PC-9 (cell line): ENCODE results near the gene LIN37. TPM values are rescaled to one million over a fixed set of nuclear protein-coding genes. Genes with fewer than 3 reads are reported as not detected.

ENCODE experiments used
- BruUV-seq: library from RNA; stranded (reverse); fragments of 400-500 nt; replicated peaks from 2 replicates; lab custom pipeline; 2021; lab: Mats Ljungman, UMichigan
- CTCF ChIA-PET: fragments of 300-600 bp; sonication (Branson Sonifier 250); formaldehyde crosslinking; loops from one replicate; lab custom pipeline; 2022; ENCODE audit warnings: antibody characterized with exemption; lab: Charles Lee
- POLR2A ChIA-PET: fragments of 300-600 bp; sonication (Branson Sonifier 250); formaldehyde crosslinking; loops from one replicate; lab custom pipeline; 2022; ENCODE audit warnings: antibody characterized with exemption; ENCODE audit not compliant: unreplicated experiment; lab: Charles Lee
- DNase-seq, 2 experiments: peaks; one replicate each; pipeline versions ENCODE4 v3.0.0 to v3.0.0-alpha.2; 2015 to 2022; ENCODE audit warnings: mixed read lengths in 1 of 2
- H2AFZ ChIP-seq: fragments of 200-600 bp; sonication (generic); 2 replicates; pipeline ENCODE4 v1.8.1; 2017; ENCODE audit warnings: antibody characterized with exemption
- H3F3A ChIP-seq: fragments of 200-600 bp; sonication (generic); 2 replicates; pipeline ENCODE4 v1.8.1; 2017; ENCODE audit warnings: antibody characterized with exemption, mild to moderate bottlenecking, low read depth; ENCODE audit not compliant: insufficient read depth
- H3K27ac ChIP-seq: fragments of 200-600 bp; sonication (generic); 2 replicates; pipeline ENCODE4 v1.6.1; 2016; ENCODE audit warnings: mixed run types
- H3K27me3 ChIP-seq: fragments of 200-600 bp; sonication (generic); 2 replicates; pipeline ENCODE4 v1.6.1; 2016; ENCODE audit warnings: low read depth, mixed run types; ENCODE audit not compliant: insufficient read depth
- H3K36me3 ChIP-seq: fragments of 200-600 bp; sonication (generic); 2 replicates; pipeline ENCODE4 v1.6.1; 2016; ENCODE audit warnings: low read depth, mixed run types
- H3K4me1 ChIP-seq: fragments of 200-600 bp; sonication (generic); replicated peaks from 2 replicates; pipeline ENCODE4 v1.6.1; 2016; ENCODE audit warnings: mixed run types; ENCODE audit not compliant: insufficient read depth
- H3K4me2 ChIP-seq: fragments of 200-600 bp; sonication (generic); 2 replicates; pipeline ENCODE4 v1.6.1; 2017; ENCODE audit warnings: mixed run types
- H3K4me3 ChIP-seq: fragments of 200-600 bp; sonication (generic); 2 replicates; pipeline ENCODE4 v1.6.1; 2016; ENCODE audit warnings: mixed run types
- H3K79me2 ChIP-seq: fragments of 200-600 bp; sonication (generic); 2 replicates; pipeline ENCODE4 v1.6.1; 2017; ENCODE audit warnings: low read depth, mixed run types
- H3K9me2 ChIP-seq: fragments of 200-600 bp; sonication (generic); 2 replicates; pipeline ENCODE4 v1.8.1; 2017; ENCODE audit warnings: mild to moderate bottlenecking; ENCODE audit not compliant: insufficient read depth
- H3K9me3 ChIP-seq: fragments of 200-600 bp; sonication (generic); 2 replicates; pipeline ENCODE4 v1.8.1; 2016; ENCODE audit warnings: low read depth; ENCODE audit not compliant: insufficient read depth
- H4K20me1 ChIP-seq: fragments of 200-600 bp; sonication (generic); 2 replicates; pipeline ENCODE4 v1.8.1; 2017; ENCODE audit not compliant: insufficient read depth
- EZH2 ChIP-seq: fragments of 200-600 bp; sonication (generic); IDR thresholded peaks from 2 replicates; pipeline ENCODE4 v1.8.0; 2017; ENCODE audit warnings: antibody characterized with exemption, low read depth
- intact Hi-C: fragments of 100-400 bp; cut with micrococcal nuclease; formaldehyde crosslinking; loops from one replicate; pipeline ENCODE4 v1.10.0; 2022; ENCODE audit not compliant: unreplicated experiment
- total RNA-seq: library from RNA; stranded (reverse); gene quantifications from 2 replicates; pipeline ENCODE4 v1.2.3, GENCODE V29; 2021
- TF ChIP-seq, protein P1 (sequence below): fragments of 200-600 bp; sonication (generic); conservative IDR thresholded peaks from 2 replicates; pipeline ENCODE4 v1.6.1; 2017; ENCODE audit warnings: mixed run types, antibody characterized with exemption, mild to moderate bottlenecking, moderate library complexity

The LIN37 gene
- total RNA-seq, 1 experiment from 2014 or later: 17.0 TPM

DNA sequence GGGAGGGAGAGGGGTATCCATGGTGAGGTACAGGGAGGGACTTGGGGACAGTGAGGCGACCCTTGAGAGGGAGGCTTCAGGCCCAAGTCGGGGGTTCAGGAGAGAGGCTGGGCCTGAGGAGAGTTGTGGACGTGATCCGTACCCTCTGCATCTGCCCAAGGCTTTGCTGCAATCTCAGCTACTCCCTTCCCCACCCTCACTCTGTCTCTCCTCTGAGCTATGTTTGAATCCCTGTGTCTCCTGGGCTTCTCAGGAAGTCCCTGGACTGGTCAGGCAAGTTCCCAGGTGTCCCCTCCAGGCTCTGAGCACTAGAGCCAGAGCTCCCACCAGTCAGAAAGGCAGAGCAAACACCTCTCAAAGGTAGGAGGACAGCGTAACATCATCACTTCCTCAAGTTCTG lies 1.8 kb downstream of the LIN37 start:
- Histone ChIP-seq H3F3A (peaks cover 14% of the 10 kb centered on the region), H3K79me2 (peaks cover 29% of the 10 kb centered on the region), H3K27me3 (no peaks in the 10 kb centered on the region), H3K36me3 (no peaks in the 10 kb centered on the region), H3K4me3 (peak overlapping the region; percentile 24; the same call in 1 of the 2 replicates), H3K9me2 (no peaks in the 10 kb centered on the region), H3K4me1 (peaks cover 31% of the 10 kb centered on the region), H3K27ac (no peak overlapping the region), H4K20me1 (no peaks in the 10 kb centered on the region), H3K4me2 (peak overlapping the region; percentile 79), H2AFZ (no peak overlapping the region), H3K9me3 (no peaks in the 10 kb centered on the region)
- ChIA-PET CTCF (interaction anchor here (0.5 kb wide), 1 partner anchor 34 kb away, joined by 7 read pairs; no protein-coding TSS in a partner anchor), POLR2A (interaction anchor here (0.6 kb wide), 1 partner anchor 21 kb away, joined by 3 read pairs; no protein-coding TSS in a partner anchor)
- peak; percentile 24 to 47 for DNase-seq
- BruUV-seq: no TSS peak
- TF ChIP-seq, protein P1, sequence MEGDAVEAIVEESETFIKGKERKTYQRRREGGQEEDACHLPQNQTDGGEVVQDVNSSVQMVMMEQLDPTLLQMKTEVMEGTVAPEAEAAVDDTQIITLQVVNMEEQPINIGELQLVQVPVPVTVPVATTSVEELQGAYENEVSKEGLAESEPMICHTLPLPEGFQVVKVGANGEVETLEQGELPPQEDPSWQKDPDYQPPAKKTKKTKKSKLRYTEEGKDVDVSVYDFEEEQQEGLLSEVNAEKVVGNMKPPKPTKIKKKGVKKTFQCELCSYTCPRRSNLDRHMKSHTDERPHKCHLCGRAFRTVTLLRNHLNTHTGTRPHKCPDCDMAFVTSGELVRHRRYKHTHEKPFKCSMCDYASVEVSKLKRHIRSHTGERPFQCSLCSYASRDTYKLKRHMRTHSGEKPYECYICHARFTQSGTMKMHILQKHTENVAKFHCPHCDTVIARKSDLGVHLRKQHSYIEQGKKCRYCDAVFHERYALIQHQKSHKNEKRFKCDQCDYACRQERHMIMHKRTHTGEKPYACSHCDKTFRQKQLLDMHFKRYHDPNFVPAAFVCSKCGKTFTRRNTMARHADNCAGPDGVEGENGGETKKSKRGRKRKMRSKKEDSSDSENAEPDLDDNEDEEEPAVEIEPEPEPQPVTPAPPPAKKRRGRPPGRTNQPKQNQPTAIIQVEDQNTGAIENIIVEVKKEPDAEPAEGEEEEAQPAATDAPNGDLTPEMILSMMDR: no peak
- TF ChIP-seq EZH2: no peak
- intact Hi-C loops: no loop called here

DNA sequence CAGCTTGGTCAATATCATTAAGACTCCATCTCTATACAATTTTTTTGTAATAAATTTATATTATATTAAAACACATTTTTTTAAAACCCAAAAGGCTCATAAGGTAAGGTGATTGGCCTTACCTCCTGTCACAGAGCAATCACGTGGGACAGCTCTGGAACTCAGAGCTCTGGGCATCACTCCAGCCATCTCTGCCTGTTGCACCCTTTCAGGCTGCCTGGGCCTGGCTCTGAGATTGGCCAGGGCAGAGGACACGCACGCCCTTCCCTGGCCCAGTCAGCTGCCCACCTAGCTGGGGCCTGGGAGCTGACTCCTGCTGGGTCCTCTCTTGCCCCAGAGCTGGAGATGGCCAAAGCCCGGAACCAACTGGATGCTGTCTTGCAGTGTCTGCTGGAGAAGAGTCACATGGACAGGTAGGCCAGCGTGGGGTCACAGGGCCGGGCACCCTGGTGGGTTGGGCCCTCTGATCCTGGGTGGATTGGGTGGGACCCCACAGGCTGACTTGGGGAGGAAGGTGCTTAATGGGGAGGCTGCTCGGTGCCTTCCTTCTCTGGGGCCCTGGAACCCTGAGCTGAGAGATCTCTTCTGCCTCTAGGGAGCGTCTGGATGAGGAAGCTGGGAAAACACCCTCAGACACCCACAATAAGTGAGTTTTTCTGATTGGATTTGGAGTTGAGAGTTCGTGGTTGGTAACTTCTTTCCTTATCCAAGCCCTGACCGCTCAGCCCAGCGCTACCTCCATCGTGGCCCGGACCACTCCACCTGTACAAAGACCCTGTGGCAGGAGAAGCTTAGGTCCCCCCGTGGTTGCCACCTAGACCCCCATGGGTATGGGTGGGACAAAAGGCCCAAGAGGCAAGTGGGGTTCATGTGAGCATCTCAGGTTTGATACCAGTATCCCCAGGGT lies 3.7 kb downstream of the LIN37 start:
- no peak overlapping the region for H3K4me3 ChIP-seq
- ChIA-PET CTCF (no interaction called here), POLR2A (interaction anchor here (0.7 kb wide), 1 partner anchor 196 kb away, joined by 4 read pairs; no protein-coding TSS in a partner anchor)
- H3K9me2 ChIP-seq: no peaks in the 10 kb centered on the region
- H3K27me3 ChIP-seq: no peaks in the 10 kb centered on the region
- BruUV-seq: no TSS peak
- H2AFZ ChIP-seq: no peak overlapping the region
- no peaks in the 10 kb centered on the region for H3K36me3 ChIP-seq
- intact Hi-C loops: no loop called here
- no peaks in the 10 kb centered on the region for H3K9me3 ChIP-seq
- no peak overlapping the region for H3K27ac ChIP-seq
- TF ChIP-seq, protein P1: no peak
- no peak for TF ChIP-seq EZH2
- H3K4me2 ChIP-seq: no peak overlapping the region
- DNase-seq: no peak
- H3F3A ChIP-seq: peaks cover 17% of the 10 kb centered on the region
- no peaks in the 10 kb centered on the region for H4K20me1 ChIP-seq
- H3K4me1 ChIP-seq: peaks cover 27% of the 10 kb centered on the region
- H3K79me2 ChIP-seq: peaks cover 15% of the 10 kb centered on the region

- no peak for DNase-seq
- ChIA-PET CTCF (no interaction called here), POLR2A (interaction anchor here (0.7 kb wide), 1 partner anchor 196 kb away, joined by 4 read pairs; no protein-coding TSS in a partner anchor)
- peaks cover 25% of the 10 kb centered on the region for H3K4me1 ChIP-seq
- no peaks in the 10 kb centered on the region for H3K9me3 ChIP-seq
- no peak overlapping the region for H2AFZ ChIP-seq
- no peak overlapping the region for H3K27ac ChIP-seq
- H3K79me2 ChIP-seq: peaks cover 11% of the 10 kb centered on the region
- no TSS peak for BruUV-seq
- intact Hi-C loops: no loop called here
- no peak overlapping the region for H3K4me3 ChIP-seq
- H3F3A ChIP-seq: peaks cover 14% of the 10 kb centered on the region
- no peaks in the 10 kb centered on the region for H3K9me2 ChIP-seq
- no peaks in the 10 kb centered on the region for H3K36me3 ChIP-seq
- TF ChIP-seq, protein P1: no peak
- no peak for TF ChIP-seq EZH2
- H3K4me2 ChIP-seq: no peak overlapping the region
- no peaks in the 10 kb centered on the region for H4K20me1 ChIP-seq
- no peaks in the 10 kb centered on the region for H3K27me3 ChIP-seq
Measured at GRCh38 chr19:35752746-35753350, 4.5 kb downstream of the LIN37 start.
